ENCODE results near the gene LAS1L. TPM values are rescaled to one million over a fixed set of nuclear protein-coding genes. Genes with fewer than 3 reads are reported as not detected.

The LAS1L gene
- total RNA-seq, 2 experiments from 2014 or later: 41.0 to 61.6 TPM

DNA sequence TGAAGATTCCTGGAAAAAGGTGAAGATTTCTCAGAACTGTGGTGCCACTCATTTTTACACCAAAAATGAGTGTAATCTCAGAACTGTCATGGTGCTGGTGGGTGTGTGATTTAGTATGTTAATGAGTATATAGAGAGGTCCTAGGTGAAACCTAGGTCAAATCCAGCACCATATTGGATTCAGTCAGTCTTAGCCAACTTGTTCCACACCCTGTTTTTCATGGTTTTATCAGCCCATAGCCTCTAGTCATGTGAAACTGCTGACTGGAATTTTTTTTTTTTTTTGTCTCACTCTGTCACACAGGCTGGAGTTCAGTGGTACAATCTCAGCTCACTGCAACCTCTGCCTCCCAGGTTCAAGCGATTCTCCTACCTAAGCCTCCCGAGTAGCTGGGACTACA, 58.0 kb downstream of the LAS1L start:
- CTCF ChIA-PET (ENCODE audit: unreplicated experiment): no interaction called here
- no peaks in the 10 kb centered on the region for H3K9me2 ChIP-seq (ENCODE audit: insufficient read depth, low read length)
- no peak for DNase-seq (ENCODE audit: low spot score)
- no peaks in the 10 kb centered on the region for H3K36me3 ChIP-seq (ENCODE audit: insufficient read depth, low read length)
- H3K79me2 ChIP-seq (ENCODE audit: insufficient read depth, low read depth, low read length): no peaks in the 10 kb centered on the region
- no peak overlapping the region for H3K27ac ChIP-seq (ENCODE audit: low read depth, low read length, poor library complexity, severe bottlenecking)
- no peak for TF ChIP-seq EZH2phosphoT487 (IDR thresholded peaks at IDR 0.05; ENCODE audit: borderline replicate concordance, low read depth, low read length)
- intact Hi-C loops (cut with micrococcal nuclease; ENCODE audit: unreplicated experiment): no loop called here
- no peaks in the 10 kb centered on the region for H4K20me1 ChIP-seq (ENCODE audit: insufficient read depth, low read length)
- no peak overlapping the region for H2AFZ ChIP-seq (ENCODE audit: low read length)
- no peak overlapping the region for H3K4me2 ChIP-seq (ENCODE audit: low read length)
- no peaks in the 10 kb centered on the region for H3K4me1 ChIP-seq (ENCODE audit: insufficient read depth, low read length, poor library complexity, severe bottlenecking)
- POLR2A ChIA-PET: no interaction called here
- no peaks in the 10 kb centered on the region for H3K9me3 ChIP-seq (ENCODE audit: low read length)
- no peak overlapping the region for H3K4me3 ChIP-seq (ENCODE audit: low read depth, low read length, poor library complexity, severe bottlenecking)
- BruUV-seq (replicated peaks): no TSS peak

DNA sequence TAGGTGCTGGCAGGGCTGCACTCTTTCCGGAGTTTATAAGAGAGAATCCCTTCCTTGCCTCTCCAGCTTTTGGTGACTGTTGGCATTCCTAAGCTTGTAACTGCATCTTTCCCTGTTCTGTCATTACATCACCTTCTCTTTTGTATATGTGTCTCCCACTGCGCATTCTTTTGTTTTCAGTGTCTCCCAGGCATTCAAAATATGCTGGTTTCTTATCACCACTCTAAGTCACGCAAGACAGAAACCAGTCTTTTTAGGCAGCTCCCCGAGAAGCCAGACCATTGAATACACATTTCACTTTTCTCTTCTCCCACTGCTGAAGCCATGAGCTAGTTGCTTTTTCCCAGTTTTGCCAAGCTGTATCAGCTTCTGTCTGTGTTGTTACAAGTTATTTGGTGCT, 71.0 kb downstream of the LAS1L start:
- no peaks in the 10 kb centered on the region for H3K9me2 ChIP-seq (ENCODE audit: insufficient read depth, low read length)
- no TSS peak for BruUV-seq (replicated peaks)

More for the DNA sequence above, 71.0 kb downstream of the LAS1L start:
- no peaks in the 10 kb centered on the region for H4K20me1 ChIP-seq (ENCODE audit: insufficient read depth, low read length)
- no peak for DNase-seq (ENCODE audit: low spot score)
- no peak overlapping the region for H3K27ac ChIP-seq (ENCODE audit: low read depth, low read length, poor library complexity, severe bottlenecking)
- intact Hi-C loops (cut with micrococcal nuclease; ENCODE audit: unreplicated experiment): no loop called here
- ChIA-PET POLR2A (no interaction called here), CTCF (ENCODE audit: unreplicated experiment) (no interaction called here)
- H2AFZ ChIP-seq (ENCODE audit: low read length): no peak overlapping the region
- H3K79me2 ChIP-seq (ENCODE audit: insufficient read depth, low read depth, low read length): no peaks in the 10 kb centered on the region
- TF ChIP-seq, protein P1, sequence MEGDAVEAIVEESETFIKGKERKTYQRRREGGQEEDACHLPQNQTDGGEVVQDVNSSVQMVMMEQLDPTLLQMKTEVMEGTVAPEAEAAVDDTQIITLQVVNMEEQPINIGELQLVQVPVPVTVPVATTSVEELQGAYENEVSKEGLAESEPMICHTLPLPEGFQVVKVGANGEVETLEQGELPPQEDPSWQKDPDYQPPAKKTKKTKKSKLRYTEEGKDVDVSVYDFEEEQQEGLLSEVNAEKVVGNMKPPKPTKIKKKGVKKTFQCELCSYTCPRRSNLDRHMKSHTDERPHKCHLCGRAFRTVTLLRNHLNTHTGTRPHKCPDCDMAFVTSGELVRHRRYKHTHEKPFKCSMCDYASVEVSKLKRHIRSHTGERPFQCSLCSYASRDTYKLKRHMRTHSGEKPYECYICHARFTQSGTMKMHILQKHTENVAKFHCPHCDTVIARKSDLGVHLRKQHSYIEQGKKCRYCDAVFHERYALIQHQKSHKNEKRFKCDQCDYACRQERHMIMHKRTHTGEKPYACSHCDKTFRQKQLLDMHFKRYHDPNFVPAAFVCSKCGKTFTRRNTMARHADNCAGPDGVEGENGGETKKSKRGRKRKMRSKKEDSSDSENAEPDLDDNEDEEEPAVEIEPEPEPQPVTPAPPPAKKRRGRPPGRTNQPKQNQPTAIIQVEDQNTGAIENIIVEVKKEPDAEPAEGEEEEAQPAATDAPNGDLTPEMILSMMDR (conservative IDR thresholded peaks at IDR 0.05; ENCODE audit: low read length): no peak
- TF ChIP-seq EZH2phosphoT487 (IDR thresholded peaks at IDR 0.05; ENCODE audit: borderline replicate concordance, low read depth, low read length): no peak
- no peaks in the 10 kb centered on the region for H3K4me1 ChIP-seq (ENCODE audit: insufficient read depth, low read length, poor library complexity, severe bottlenecking)
- no peak overlapping the region for H3K4me3 ChIP-seq (ENCODE audit: low read depth, low read length, poor library complexity, severe bottlenecking)
- H3K4me2 ChIP-seq (ENCODE audit: low read length): no peak overlapping the region
- no peaks in the 10 kb centered on the region for H3K36me3 ChIP-seq (ENCODE audit: insufficient read depth, low read length)
- H3K9me3 ChIP-seq (ENCODE audit: low read length): no peaks in the 10 kb centered on the region

Other genes starting within 250 kb of the LAS1L start
- gene MSN, start 132.9 kb upstream of the LAS1L start, total RNA-seq (2014; rRNA removed; shearing (Covaris generic)): 95.1 and 95.8 TPM in 2 replicates
- 143 and 145 TPM in 2 replicates for gene MSN, start 132.9 kb upstream of the LAS1L start, total RNA-seq (2022)

All from OCI-LY7 (cell line).